Left ventricle myocardium superior (tissue), 1 donor: ENCODE results near the gene SMIM29. TPM values are rescaled to one million over a fixed set of nuclear protein-coding genes. Genes with fewer than 3 reads are reported as not detected.

Experiments used
- ATAC-seq: fragments of 200-7000 bp; cut with Tn5 transposase; one replicate; pipeline ENCODE4 v1.9.1; 2020; ENCODE audit warnings: mild to moderate bottlenecking, moderate library complexity
- DNase-seq: peaks from one replicate; pipeline ENCODE4 v3.0.0-alpha.2; 2020
- intact Hi-C: fragments of 100-400 bp; cut with micrococcal nuclease; formaldehyde crosslinking; loops from one replicate; pipeline ENCODE4 v1.11.0; 2022
- total RNA-seq: library from RNA; stranded (reverse); fragmentation: NEBNext Ultra II Directional; extraction: Animal tissue kit (Norgen Biotek cat#: 25700); gene quantifications from one replicate; pipeline ENCODE4 v1.2.1, GENCODE V29; 2021
- donor health status: DM: no; HTN: yes; CAD: no; lungs with severe emphysema.

SMIM29 gene
- total RNA-seq, 1 donor from 2014 or later, result 19.7 TPM

DNA sequence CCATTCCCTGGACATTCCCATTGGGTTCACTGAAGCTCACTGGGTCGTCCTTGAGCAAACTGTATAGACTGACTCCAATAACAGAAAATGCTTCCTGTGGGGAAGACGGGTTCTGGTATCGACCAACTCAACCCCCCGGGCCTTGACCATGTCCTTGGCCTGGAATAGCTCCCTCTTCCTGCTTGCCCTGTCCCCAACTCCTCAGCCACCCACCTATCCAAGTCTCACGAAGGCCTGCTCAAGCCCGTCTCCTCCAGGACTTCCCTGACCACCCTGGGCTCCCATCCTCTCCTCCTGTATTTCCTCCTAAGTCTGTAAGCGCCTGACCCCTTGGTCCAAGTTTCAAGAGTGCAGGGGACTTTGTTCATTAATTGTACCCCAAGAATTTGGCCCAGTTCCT lies 14.9 kb downstream of the SMIM29 start:
- intact Hi-C loops, result no loop called here
- DNase-seq (no peak), ATAC-seq (no peak)

DNA sequence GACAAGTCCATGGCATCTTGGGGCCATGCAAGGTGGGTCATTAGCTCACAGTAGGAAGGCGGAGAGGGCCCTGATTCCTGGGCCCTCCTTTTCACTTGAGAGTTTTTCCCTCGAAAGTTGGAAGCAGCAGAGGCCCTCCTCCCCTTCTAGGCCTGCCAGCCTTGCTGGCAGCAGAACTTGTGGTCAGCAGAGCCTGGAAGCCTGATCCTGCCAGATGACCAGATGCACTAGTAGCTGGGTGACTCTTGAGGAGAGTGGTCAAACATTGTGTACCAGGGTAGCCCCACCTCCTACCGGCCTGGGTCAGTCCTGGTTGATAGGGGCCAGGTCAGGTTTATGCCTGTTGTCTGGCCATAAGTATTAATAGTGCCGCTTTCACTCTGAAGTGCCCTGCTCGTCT lies 15.9 kb downstream of the SMIM29 start:
- ATAC-seq (no peak), DNase-seq (no peak)
- intact Hi-C loops, result no loop called here

DNA sequence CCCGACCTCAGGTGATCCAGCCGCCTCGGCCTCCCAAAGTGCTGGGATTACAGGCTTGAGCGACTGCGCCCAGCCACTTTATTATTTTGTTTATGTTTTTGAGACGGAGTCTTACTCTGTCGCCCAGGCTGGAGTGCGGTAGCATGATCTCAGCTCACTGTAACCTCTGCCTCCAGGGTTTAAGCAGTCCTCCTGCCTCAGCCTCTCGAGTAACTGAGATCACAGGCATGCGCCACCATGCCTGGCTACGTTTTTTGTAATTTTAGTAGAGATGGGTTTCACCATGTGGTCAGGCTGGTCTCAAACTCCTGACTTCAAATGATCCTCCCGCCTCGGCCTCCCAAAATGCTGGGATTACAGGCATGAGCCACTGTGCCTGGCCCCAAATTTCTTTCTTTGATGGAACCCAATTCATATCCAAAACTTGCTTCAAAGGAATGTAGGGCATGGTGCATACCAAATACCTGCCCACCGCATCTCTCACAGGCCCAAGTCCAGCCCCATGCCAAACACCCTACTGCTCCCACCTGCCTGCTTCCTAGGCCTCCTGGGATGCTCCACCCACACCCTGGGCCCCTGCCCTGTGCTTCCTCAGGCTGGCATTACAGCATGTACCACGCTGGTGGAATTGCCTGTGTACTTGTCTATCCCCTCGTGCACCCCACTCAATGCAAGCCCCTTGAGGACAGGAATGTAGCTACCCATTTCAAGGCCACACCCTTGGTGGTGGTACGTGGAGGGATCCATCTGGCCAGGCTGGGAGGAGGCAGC lies 17.1 kb downstream of the SMIM29 start:
- ATAC-seq, result no peak
- DNase-seq, result no peak
- intact Hi-C loops, result no loop called here

DNA sequence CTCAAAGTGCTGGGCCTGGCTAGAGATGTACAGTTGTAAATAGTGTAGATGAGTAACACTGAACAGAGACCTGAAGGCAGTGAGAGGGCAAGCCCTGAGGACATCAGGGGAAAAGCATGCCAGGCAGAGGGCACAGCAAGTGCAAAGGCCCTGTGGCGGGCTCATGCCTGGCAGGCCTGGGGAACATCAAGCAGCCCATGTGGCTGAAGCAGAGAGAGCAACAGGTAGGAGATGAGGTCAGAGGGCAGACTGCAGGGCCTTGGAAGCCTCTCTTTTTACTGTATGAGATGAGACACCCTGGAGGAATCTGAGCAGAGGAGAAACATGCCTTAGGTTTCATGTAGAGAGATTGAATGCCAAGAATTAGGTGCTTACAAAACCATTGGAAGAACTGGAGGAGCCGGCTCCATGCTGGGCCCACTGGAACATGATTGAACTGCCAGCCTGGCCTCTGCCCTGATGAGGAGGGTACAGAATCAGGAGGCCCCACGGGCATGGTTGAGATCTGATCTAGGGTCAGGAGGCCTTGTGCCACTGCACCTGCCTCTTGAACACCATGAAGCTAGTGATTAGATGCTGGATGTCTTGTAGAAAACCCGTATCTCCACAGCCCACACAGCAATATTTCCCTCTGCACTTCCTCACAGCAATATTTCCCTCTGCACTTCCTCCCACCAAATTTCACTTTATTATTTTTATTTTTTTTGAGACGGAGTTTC lies 18.0 kb downstream of the SMIM29 start:
- intact Hi-C loops, result no loop called here
- ATAC-seq (no peak), DNase-seq (no peak)

DNA sequence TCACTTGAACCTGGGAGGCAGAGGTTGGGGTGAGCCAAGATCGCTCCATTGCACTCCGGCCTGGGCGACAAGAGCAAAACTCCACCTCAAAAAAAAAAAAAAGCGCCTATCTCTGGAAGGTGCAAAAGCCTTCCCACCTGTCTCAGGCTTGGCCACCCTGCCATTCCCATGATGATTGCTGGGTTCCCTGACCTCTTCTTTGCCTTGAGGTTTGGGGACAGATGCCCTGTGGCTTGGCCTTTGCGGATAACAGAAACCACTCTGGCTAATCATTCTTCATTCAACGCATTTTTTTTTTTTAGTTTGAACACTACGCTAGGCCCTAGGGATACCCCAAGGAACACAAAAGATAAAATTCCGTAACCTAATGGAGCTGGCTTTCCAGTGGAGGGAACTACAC lies 18.9 kb downstream of the SMIM29 start:
- no peak for ATAC-seq
- DNase-seq, result no peak
- intact Hi-C loops, result no loop called here

DNA sequence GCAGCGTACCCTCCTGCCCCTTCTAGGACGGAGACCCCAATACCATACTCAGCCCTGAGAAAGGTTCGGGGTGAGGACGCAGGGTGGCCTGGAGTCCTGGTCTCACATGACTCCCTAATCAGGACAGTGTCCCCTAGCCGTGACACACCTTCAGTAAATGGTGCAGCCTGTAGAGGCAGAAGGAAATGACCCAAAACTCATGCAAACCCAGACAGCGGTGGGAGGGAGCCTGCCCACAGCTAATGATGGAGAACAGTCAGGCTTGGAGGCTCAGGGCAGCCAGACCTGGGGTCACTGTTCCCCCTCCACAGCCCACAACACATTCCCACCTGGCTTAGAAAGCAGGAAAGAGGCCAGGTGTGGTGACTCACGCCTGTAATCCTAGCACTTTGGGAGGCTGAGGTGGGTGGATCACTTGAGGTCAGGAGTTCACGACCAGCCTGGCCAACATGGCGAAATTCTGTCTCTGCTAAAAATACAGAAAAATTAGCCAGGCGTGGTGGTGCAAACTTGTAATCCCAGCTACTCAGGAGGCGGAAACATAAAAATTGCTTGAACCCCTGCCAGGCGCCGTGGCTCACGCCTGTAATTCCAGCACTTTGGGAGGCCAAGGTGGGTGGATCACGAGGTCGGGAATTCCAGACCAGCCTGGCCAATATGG lies 20.9 kb downstream of the SMIM29 start:
- ATAC-seq, result no peak
- intact Hi-C loops, result no loop called here

DNA sequence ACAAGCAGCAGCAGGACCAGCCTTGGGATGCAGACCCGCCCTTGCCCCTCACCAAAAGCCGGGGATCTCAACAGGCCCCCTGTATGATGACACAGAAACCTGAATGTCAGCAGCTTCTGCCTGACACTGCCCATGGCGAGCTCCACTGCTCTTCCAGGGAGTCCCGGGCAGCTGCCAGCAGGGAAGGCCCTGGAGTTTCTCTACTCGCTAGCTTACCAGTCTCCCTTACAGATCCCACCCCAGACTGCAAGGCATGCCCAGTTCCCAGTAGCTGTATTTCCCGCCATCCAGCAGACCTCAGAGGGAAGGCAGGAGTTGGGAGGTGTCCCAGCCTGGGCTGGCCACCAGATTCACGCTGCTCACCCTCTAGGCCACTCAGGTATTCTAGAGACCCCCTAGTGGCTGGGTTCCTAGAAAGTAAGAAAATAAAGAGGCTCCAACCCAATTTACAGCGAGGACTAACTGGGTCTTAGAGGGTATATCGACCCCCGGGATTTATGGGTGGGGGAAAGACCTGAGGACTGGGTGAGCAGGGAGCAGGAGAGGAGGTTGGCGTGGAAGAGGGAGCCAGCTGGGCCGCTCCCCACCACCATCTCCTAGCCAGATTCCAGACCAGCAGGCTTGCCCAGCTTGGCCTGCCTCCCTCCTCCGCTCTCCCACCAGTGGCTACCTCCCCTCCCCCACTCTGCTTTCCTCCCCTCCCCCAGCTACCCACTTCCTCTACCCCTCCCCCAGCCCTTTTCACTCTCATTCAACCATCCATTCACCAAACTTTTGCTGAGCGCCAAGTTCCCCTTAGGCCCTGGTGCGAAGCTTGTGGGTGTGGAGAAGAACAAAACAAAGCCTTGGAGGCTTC lies 21.8 kb downstream of the SMIM29 start:
- ATAC-seq (no peak), DNase-seq (no peak)
- intact Hi-C loops, result no loop called here

More for the DNA sequence above, 20.9 kb downstream of the SMIM29 start:
- DNase-seq, result no peak

DNA sequence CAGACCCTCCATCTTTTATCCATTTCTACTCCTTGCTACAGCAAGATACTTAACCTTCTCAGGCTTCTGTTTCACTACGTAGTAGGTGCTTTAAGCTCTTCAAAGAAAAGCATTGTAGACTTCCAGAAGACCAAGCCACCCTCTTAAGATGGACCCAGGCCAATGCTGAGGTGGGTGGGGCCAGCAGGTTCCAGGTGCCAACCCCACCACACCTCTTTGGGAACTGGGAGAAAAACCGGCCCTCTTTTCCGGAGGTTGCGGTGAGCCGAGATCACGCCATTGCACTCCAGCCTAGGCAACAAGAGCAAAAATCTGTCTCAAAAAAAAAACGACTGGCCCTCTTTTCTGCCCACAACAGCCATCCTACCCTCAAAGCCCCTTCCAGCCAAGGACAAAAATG lies 22.7 kb downstream of the SMIM29 start:
- intact Hi-C loops, result no loop called here
- ATAC-seq (no peak), DNase-seq (no peak)

DNA sequence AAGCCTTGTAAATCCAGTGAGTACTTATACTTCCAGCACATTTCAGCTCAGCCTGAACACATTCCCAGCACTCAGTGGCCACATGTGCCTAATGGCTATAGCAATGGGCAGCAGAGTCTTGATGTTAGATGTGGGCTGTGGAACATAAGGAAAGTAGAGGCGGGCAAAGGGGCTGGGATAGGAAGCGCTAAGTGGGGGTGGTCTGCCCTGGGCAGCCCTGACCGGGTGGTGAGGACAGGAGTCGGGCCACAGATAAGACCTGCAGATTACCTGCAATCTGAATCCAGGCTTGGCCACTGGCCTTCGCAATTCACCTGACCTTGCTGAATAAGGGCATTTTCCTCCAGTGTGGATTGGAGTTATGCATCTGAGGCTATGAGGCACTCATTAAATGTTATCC lies 23.3 kb downstream of the SMIM29 start:
- ATAC-seq (no peak), DNase-seq (no peak)
- intact Hi-C loops, result no loop called here

DNA sequence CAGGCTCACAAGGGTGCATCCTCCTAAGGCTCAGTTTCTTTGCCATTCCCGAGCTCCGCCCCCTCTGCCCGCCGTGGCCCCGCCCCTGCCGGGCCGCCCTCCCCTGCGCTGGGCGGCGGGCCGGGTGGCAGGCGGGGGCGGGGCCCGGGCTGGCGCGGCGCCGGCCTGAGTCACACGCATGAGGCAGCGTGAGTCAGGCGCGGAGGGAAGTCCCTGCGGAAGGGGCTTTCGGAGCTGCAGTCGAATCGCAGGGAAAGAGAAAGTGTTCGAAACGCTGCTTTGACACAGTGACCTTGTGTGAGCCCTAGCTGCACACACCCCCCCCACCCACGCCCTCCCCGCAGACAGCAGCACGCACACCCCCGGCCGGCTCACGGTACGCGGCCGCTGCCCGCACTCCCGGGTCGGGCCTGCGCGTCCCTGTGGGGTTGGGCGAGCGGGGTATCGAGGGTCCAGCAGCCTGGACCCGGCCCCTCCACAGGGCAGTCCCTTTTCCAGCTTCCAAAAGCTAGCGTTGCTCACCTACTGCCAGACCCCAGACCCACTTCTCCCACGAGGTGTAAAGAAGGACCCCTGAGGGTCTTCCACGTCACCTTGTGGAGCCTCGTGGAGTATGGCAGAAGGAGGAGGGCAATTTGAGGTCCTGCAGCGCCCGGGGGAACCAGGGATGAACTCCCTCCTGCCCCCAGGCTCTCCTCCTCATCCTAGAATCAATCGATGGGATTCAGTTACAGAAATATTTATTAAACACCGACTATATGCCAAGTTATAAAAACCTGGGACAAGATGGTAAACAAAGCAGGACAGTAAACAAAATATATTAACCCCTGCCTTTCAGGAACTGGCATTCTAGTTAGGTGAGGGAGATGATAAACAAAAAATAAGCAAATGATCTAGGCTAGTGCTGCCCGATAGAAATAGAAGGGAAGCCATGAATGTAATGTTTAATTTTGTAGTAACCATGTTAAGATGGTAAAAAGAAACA lies 24.6 kb downstream of the SMIM29 start:
- intact Hi-C loops, result no loop called here
- DNase-seq, result peak; percentile 95
- ATAC-seq, result peak; percentile 99

DNA sequence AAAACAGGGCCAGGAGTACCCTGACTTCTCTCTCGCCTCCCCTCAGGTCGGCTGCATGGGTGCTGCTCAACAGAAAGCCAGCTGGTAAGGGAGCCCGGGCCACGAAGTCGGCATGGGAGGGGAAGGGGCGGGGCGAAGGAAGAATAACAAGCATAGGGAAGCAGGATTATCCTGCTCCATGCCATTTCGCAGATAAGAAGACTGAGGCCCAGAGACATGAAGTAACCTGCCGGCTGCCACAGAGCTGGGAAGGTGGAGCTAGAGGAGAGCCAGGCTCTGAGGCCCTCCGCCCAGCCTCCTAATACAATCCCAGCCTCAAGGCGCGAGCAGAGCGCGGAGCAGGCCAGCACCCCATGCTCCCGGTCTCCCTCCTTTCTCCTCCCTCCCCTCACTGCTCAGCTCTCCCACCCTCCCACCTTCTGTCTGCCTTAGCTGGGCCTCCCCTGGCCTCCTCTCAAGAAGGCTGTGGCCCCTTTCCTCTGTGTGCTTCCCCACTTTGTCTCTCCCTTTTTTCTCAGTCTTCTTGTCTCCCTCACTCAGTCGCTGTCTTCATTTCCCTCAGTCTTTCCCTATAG lies 25.3 kb downstream of the SMIM29 start:
- DNase-seq (peak; percentile 41), ATAC-seq (peak; percentile 33)
- intact Hi-C loops, result no loop called here

DNA sequence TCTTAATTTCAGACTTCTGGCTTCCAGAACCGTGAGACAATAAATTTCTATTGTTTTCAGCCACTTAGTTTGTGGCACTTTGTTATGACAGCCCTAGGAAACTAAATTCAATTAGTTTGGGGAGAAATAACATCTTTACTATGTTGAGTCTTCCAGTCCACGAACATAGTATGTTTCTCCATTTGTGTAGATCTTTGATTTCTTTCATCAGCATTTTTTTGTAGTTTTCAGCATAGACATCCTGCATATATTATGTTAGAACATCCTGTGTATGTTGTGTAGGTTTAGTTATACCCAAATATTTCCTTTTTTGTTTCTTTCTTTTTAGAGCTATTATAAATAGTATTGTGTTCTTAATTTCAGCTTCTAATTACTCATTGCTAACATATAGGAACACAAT lies 30.1 kb downstream of the SMIM29 start:
- intact Hi-C loops, result no loop called here
- ATAC-seq, result no peak

DNA sequence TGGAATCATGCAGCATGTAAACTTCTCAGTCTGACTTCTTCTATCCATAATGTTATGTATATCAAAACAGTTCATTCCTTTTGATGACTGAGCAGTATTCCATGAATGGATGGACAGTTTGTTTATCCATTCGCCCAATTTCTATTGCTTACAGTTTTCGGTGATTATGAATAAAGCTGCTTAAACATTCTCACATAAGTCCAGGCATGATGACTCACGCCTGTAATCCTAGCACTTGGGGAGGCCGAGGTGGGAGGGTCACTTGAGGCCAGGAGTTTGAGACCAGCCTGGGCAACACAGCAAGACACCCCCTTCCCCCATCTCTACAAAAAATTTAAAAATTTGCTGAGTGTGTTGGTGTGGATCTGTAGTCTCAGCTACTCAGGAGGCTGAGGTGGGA lies 35.0 kb downstream of the SMIM29 start:
- DNase-seq (no peak), ATAC-seq (no peak)
- intact Hi-C loops, result no loop called here

More for the DNA sequence above, 30.1 kb downstream of the SMIM29 start:
- no peak for DNase-seq

DNA sequence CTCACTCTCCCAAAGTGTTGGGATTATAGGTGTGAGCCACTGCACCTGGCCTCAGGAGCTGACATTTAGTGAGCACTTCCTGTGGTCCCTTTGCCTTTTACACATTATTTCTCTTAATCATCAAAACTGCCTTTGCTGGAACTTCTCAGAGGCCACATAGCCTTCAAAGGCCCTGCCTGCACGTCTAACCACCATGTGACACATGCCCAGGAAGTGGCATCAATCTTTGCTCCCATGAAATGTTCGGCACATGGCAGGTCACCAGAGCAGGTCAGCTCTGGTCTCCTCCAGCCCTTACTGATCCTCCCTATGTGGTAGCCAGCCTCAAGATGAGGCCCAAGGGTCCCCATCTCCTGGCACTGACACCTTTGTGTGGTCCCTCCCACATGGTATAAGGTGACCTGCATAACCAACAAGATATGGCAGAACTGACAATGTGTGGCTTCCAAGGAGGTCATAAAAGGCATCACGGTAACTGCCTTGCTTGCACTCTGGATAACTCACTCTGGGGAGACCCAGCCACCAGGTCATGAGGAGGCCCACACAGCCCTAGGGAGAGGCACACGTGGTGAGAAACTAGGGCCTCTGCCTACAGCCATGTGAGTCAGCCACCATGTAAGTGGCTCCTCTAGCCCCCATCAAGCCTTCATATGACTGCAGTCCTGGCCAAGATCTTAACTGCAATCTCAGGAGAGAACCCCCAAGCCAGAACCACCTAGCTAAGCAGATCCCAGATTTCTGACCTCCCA lies 40.9 kb downstream of the SMIM29 start:
- intact Hi-C loops, result no loop called here
- DNase-seq, result no peak
- ATAC-seq, result no peak

DNA sequence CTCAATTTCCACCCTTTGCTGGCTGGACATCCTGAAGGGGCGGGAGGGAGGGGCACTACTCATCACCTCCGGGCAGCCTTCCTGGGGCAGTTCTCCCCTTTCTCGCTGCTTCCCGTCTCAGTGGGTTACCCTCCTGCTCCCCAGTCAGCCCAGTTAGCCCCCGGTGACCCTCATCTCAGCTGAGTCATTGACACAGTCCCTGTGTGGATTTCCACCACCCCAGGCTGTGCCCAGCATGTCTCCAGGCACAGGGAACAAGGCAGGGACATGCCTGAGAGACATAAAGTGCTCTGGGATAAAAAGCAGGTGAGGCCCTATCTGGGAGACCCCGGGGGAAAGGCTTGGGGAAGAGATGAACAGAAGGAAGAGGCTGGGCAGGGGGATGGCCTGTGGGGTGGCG lies 42.1 kb downstream of the SMIM29 start:
- no peak for DNase-seq
- no peak for ATAC-seq
- intact Hi-C loops, result no loop called here

DNA sequence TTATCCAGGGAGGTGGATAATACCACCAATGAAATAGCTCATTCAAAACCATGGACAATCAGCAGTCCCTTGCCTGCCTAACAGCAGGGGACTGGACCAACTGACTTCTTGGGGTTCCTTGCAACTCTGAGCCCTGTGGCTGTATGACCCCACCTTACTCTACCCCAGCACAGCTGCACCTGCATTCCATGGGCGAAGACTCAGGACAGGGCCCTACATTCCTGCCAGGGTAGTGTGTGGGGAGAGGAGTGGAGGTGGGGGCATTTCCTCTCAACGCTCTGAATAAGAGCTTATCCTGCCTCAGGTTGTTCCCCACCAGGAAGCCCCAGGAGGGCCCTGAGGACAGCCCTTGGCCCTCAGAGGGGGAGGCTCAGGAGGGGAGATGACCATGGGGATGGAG lies 42.9 kb downstream of the SMIM29 start:
- DNase-seq, result no peak
- intact Hi-C loops, result no loop called here
- ATAC-seq, result no peak

DNA sequence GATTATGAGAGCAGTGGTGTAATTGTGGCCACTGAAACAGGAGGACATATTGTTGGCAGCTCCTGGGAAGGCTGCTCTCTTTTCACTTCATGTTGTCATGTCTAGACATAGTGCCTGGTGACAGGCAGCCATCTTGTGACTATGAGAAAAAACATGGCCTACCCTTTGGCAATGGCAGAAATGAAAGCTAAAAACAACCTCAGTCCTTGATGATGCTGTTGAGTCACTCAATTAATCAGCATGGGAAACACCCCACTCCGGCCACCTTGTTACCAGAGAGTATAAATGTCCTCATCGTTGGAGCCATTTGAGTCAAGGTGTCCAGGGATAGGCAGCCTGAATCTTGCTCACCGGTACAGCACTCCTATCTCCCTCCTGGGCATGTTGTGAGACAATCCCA lies 43.3 kb downstream of the SMIM29 start:
- ATAC-seq (peak; percentile 18), DNase-seq (no peak)
- intact Hi-C loops, result no loop called here
